ENCODE data around the gene MYOF.

DNA sequence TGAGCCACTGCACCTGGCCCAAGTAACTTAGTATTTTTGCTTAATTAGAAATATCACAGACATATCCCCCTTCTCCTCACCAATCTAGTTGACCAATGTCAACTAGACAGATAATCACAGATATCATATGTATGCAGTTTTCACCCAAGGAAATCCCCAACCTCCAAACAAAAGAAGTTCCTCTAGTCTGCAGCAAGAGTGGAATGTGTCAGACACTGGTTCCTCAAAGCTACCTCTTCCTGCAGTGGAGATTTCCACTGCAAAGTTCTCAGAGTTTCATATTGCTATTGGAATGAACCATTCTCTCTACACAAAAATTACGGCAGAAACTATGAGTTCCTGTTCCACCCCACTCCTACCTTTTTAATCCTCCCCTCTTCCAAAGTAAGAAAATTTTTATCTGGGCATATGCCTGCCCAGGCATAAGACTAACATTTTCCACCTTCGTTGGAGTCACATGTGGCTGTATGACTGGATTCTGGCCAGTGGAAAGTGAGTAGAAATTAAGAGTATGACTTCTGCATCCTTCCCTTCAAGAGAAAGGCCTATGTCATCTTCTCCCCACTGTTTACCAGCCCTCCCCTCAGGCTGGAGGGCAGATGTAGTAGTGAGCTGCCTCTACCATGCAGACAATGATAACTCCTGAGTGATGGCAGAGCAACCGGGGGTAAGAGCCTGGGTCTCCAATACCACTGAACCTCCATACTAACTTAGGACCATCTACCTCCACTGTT lies 103.0 kb downstream of the MYOF start:
- no peak for TF ChIP-seq EP300 (IDR thresholded peaks at IDR 0.05; ENCODE audit: borderline replicate concordance in 1 of 2, low read depth in 1 of 2, low read length in 1 of 2)
- no peak for TF ChIP-seq TAF1 (IDR thresholded peaks at IDR 0.05; ENCODE audit: borderline replicate concordance, low read depth, low read length)
- TF ChIP-seq GATA2 (CRISPR knock-in tag; IDR thresholded peaks at IDR 0.05): no peak
- TF ChIP-seq GABPA (IDR thresholded peaks at IDR 0.05; ENCODE audit: low read depth): no peak
- no peak for TF ChIP-seq SMC3 (IDR thresholded peaks at IDR 0.05; ENCODE audit: low read depth, low read length)
- no peak for TF ChIP-seq TEAD4 (IDR thresholded peaks at IDR 0.05; ENCODE audit: borderline replicate concordance, insufficient read depth)
- TF ChIP-seq, protein P1, sequence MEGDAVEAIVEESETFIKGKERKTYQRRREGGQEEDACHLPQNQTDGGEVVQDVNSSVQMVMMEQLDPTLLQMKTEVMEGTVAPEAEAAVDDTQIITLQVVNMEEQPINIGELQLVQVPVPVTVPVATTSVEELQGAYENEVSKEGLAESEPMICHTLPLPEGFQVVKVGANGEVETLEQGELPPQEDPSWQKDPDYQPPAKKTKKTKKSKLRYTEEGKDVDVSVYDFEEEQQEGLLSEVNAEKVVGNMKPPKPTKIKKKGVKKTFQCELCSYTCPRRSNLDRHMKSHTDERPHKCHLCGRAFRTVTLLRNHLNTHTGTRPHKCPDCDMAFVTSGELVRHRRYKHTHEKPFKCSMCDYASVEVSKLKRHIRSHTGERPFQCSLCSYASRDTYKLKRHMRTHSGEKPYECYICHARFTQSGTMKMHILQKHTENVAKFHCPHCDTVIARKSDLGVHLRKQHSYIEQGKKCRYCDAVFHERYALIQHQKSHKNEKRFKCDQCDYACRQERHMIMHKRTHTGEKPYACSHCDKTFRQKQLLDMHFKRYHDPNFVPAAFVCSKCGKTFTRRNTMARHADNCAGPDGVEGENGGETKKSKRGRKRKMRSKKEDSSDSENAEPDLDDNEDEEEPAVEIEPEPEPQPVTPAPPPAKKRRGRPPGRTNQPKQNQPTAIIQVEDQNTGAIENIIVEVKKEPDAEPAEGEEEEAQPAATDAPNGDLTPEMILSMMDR (IDR thresholded peaks at IDR 0.05): no peak
- no peak for TF ChIP-seq TCF12 (IDR thresholded peaks at IDR 0.05)
- no peak for TF ChIP-seq SIN3A (IDR thresholded peaks at IDR 0.05; ENCODE audit: borderline replicate concordance, low read depth, low read length)

Data from SK-N-SH (cell line).